T47D (cell line): ENCODE measurements around the gene TAAR1.
"Not testable (repeated sequence)": the region's sequence is repeated elsewhere in the genome, so short reads cannot be mapped to it uniquely, and the experiment has no call there.

ENCODE experiments used
- DNase-seq, 2 experiments: peaks; one replicate each; pipeline versions ENCODE4 v3.0.0 to v3.0.0-alpha.2; 2011 to 2012; ENCODE audit warnings: low read depth in 1 of 2, low spot score in 1 of 2
- JUND ChIP-seq: IDR thresholded peaks from 2 replicates; pipeline ENCODE4 v1.6.1; 2012; ENCODE audit warnings: low read depth
- in situ Hi-C: cut with HindIII; loops from 2 replicates; pipeline ENCODE4 v1.10.0; 2016; ENCODE audit warnings: low sequenced_read_pairs, low pct_unique_long_range_greater_than_20kb

Gene TAAR1

GRCh38 chr6:132659082-132659481 is at the start of gene TAAR1:
Gene TAAR1, minus strand, starts transcription at chr6:132659182. Its CDS starts 13,179 bp downstream, at chr6:132646003.
- no peak for TF ChIP-seq JUND
- in situ Hi-C loops = no loop called here
- no peak for DNase-seq

GRCh38 chr6:132708771-132709170 is 49.8 kb upstream of the TAAR1 start:
- no peak for DNase-seq
- TF ChIP-seq JUND = no peak
- in situ Hi-C loops = no loop called here

GRCh38 chr6:132708002-132708401 is 49.0 kb upstream of the TAAR1 start:
- in situ Hi-C loops = no loop called here
- DNase-seq = no peak
- no peak for TF ChIP-seq JUND

- DNase-seq, in situ Hi-C loops: not testable (repeated sequence)
Measured at GRCh38 chr6:132706756-132707155, 47.8 kb upstream of the TAAR1 start.

GRCh38 chr6:132703936-132704335 is 45.0 kb upstream of the TAAR1 start:
- TF ChIP-seq JUND = no peak
- no peak for DNase-seq
- in situ Hi-C loops = no loop called here

GRCh38 chr6:132698608-132699007 is 39.6 kb upstream of the TAAR1 start:
- in situ Hi-C loops = no loop called here
- no peak for DNase-seq
- TF ChIP-seq JUND = no peak

GRCh38 chr6:132695773-132696172 is 36.8 kb upstream of the TAAR1 start:
- no peak for TF ChIP-seq JUND
- in situ Hi-C loops = no loop called here
- DNase-seq = no peak

GRCh38 chr6:132693478-132693877 is 34.5 kb upstream of the TAAR1 start:
- TF ChIP-seq JUND = no peak
- in situ Hi-C loops = no loop called here
- DNase-seq = peak in 1 of 2 experiments; percentile 52

GRCh38 chr6:132690678-132691077 is 31.7 kb upstream of the TAAR1 start:
- in situ Hi-C loops = no loop called here
- no peak for TF ChIP-seq JUND
- DNase-seq = no peak

- TF ChIP-seq JUND = no peak
- no peak for DNase-seq
- in situ Hi-C loops = no loop called here
Measured at GRCh38 chr6:132687306-132687705, 28.3 kb upstream of the TAAR1 start.

GRCh38 chr6:132686531-132686930 is 27.5 kb upstream of the TAAR1 start:
- DNase-seq = no peak
- in situ Hi-C loops = no loop called here
- no peak for TF ChIP-seq JUND

- no peak for DNase-seq
- TF ChIP-seq JUND = no peak
- in situ Hi-C loops = no loop called here
Measured at GRCh38 chr6:132685009-132685408, 26.0 kb upstream of the TAAR1 start.

GRCh38 chr6:132684272-132684671 is 25.3 kb upstream of the TAAR1 start:
- TF ChIP-seq JUND = no peak
- DNase-seq = no peak
- in situ Hi-C loops = no loop called here

- TF ChIP-seq JUND = no peak
- no peak for DNase-seq
- in situ Hi-C loops = no loop called here
Measured at GRCh38 chr6:132683543-132683942, 24.6 kb upstream of the TAAR1 start.

GRCh38 chr6:132679094-132679493 is 20.1 kb upstream of the TAAR1 start:
- DNase-seq, in situ Hi-C loops: not testable (repeated sequence)
